Retinal pigment epithelial cell (primary cell): Measurements from ENCODE around the gene C16orf54.
"Not testable (repeated sequence)": the region's sequence is repeated elsewhere in the genome, so short reads cannot be mapped to it uniquely, and the experiment has no call there.

Experiments
- DNase-seq: peaks from one replicate; pipeline ENCODE4 v3.0.0-alpha.2; 2010; ENCODE audit warnings: low read depth
- H3K4me3 ChIP-seq: 2 replicates; pipeline ENCODE4 v1.5.1; 2011; ENCODE audit warnings: mild to moderate bottlenecking, low read length, control low read depth, moderate library complexity
- CTCF ChIP-seq: conservative IDR thresholded peaks from 2 replicates; pipeline ENCODE4 v1.5.1; 2011; ENCODE audit warnings: low read depth, low read length, control low read depth, inconsistent platforms

The C16orf54 gene

GRCh38 chr16:29698484-29699323 lies 47.1 kb downstream of the C16orf54 start:
- no peak for DNase-seq
- no peak overlapping the region for H3K4me3 ChIP-seq
- no peak for TF ChIP-seq CTCF

DNA sequence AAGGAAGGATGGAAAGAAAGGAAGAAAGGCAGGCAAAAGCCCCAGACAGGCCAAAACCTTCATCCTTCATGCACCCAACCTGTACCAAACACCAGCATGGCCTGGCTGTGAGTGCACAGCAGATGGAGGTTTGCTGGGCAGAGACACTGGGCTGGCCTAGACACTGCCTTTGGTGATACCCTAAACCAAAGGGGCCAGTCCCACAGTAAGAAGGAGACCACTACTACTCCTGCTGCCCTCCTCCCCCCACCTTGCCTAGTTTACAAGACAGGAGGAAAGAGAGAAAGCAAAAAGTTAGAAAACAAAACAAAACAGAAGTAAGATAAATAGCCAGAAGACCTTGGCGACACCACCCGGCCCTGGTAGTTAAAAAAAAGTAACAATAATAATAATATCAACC lies 47.7 kb downstream of the C16orf54 start:
- TF ChIP-seq CTCF: no peak
- DNase-seq: no peak
- H3K4me3 ChIP-seq: no peak overlapping the region

DNA sequence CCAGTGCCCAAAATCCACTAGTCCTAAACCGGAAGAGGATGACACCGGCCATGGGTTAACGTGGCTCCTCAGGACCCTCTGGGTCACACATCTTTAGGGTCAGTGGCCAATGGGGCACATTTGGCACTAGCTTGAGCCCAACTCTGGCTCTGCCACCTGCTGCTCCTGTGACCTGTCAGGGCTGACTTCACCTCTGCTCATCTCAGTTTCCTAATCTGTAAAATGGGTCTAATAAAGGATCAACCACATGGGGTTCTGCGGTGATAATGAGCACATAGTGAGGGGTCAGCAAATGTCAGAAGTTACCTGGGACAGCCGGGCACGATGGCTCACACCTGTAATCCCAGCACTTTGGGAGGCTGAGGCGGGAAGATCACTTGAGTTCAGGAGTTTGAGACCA lies 48.4 kb downstream of the C16orf54 start:
- TF ChIP-seq CTCF: no peak
- no peak for DNase-seq
- H3K4me3 ChIP-seq: no peak overlapping the region

- no peak for TF ChIP-seq CTCF
- no peak overlapping the region for H3K4me3 ChIP-seq
- no peak for DNase-seq
Observed at GRCh38 chr16:29696881-29697331, 48.9 kb downstream of the C16orf54 start.

GRCh38 chr16:29695675-29696074 lies 50.1 kb downstream of the C16orf54 start:
- H3K4me3 ChIP-seq, DNase-seq: not testable (repeated sequence)

GRCh38 chr16:29694384-29695195 lies 51.2 kb downstream of the C16orf54 start:
- no peak overlapping the region for H3K4me3 ChIP-seq
- DNase-seq: no peak
- no peak for TF ChIP-seq CTCF

GRCh38 chr16:29692606-29693005 lies 53.2 kb downstream of the C16orf54 start:
- DNase-seq, H3K4me3 ChIP-seq: not testable (repeated sequence)
